IgD-negative memory B cell (primary cell): ENCODE measurements around the gene NAT16. TPM values are rescaled to one million over a fixed set of nuclear protein-coding genes. Genes with fewer than 3 reads are reported as not detected.

Experiments
- H3K27ac Mint-ChIP-seq, 3 donors: one replicate each; pipeline ENCODE4 v1.8.0; 2020 to 2022; ENCODE audit warnings: mild to moderate bottlenecking in 3 of 3, mixed read lengths in 3 of 3, moderate library complexity in 1 of 3
- H3K27me3 Mint-ChIP-seq: one replicate; pipeline ENCODE4 v1.8.0; 2021; ENCODE audit warnings: mixed read lengths
- H3K36me3 Mint-ChIP-seq: one replicate; pipeline ENCODE4 v1.8.0; 2020; ENCODE audit warnings: mild to moderate bottlenecking, mixed read lengths
- H3K4me1 Mint-ChIP-seq, 3 donors: one replicate each; pipeline ENCODE4 v1.8.0; 2020 to 2022; ENCODE audit warnings: mixed read lengths in 3 of 3, mild to moderate bottlenecking in 1 of 3
- H3K4me3 Mint-ChIP-seq, 4 donors: one replicate each; pipeline ENCODE4 v1.8.0; 2020 to 2022; ENCODE audit warnings: mild to moderate bottlenecking in 4 of 4, mixed read lengths in 4 of 4, moderate library complexity in 3 of 4
- H3K9me3 Mint-ChIP-seq, 3 donors: one replicate each; pipeline ENCODE4 v1.8.0; 2020 to 2021; ENCODE audit warnings: mixed read lengths in 3 of 3, mild to moderate bottlenecking in 1 of 3
- polyA plus RNA-seq: library from polyadenylated mRNA; unstranded; fragments of 300-500 nt; fragmentation: Illumina TruSeq; gene quantifications from one replicate; pipeline ENCODE4 v1.2.3, GENCODE V29; 2021

NAT16 gene
- polyA plus RNA-seq, 1 donor from 2014 or later = not detected

- Mint-ChIP-seq H3K4me3 (peak overlapping the region; percentile 60 to 91 (median 78)), H3K27ac (peak overlapping the region in 2 of 3 donors; percentile 32 to 76), H3K27me3 (peaks cover 36% of the 10 kb centered on the region), H3K4me1 (peaks cover 0 to 13% (median 9%) of the 10 kb centered on the region in 3 donors), H3K36me3 (no peaks in the 10 kb centered on the region), H3K9me3 (peaks cover 0 to 4% (median 0%) of the 10 kb centered on the region in 3 donors)
Observed at GRCh38 chr7:101162551-101163278, 17.4 kb downstream of the NAT16 start.

- peaks cover 28% of the 10 kb centered on the region for H3K27me3 Mint-ChIP-seq
Observed at GRCh38 chr7:101161692-101162471, 18.2 kb downstream of the NAT16 start.

GRCh38 chr7:101160910-101161309, 19.2 kb downstream of the NAT16 start:
- H3K9me3 Mint-ChIP-seq = peaks cover 0 to 4% (median 0%) of the 10 kb centered on the region in 3 donors
- H3K36me3 Mint-ChIP-seq = no peaks in the 10 kb centered on the region
- peaks cover 0 to 11% (median 7%) of the 10 kb centered on the region in 3 donors for H3K4me1 Mint-ChIP-seq
- peak overlapping the region in 1 of 3 donors; percentile 78 for H3K27ac Mint-ChIP-seq
- peaks cover 22% of the 10 kb centered on the region for H3K27me3 Mint-ChIP-seq
- peak overlapping the region; percentile 4 to 59 (median 25) for H3K4me3 Mint-ChIP-seq

More at GRCh38 chr7:101161692-101162471, 18.2 kb downstream of the NAT16 start:
- H3K4me3 Mint-ChIP-seq = peak overlapping the region; percentile 40 to 91 (median 78)
- H3K4me1 Mint-ChIP-seq = peaks cover 0 to 12% (median 9%) of the 10 kb centered on the region in 3 donors
- H3K27ac Mint-ChIP-seq = peak overlapping the region in 1 of 3 donors; percentile 78
- H3K36me3 Mint-ChIP-seq = no peaks in the 10 kb centered on the region
- H3K9me3 Mint-ChIP-seq = peaks cover 0 to 4% (median 0%) of the 10 kb centered on the region in 3 donors

- peaks cover 6 to 14% (median 7%) of the 10 kb centered on the region in 3 donors for H3K4me1 Mint-ChIP-seq
- peaks cover 0 to 2% (median 0%) of the 10 kb centered on the region in 3 donors for H3K9me3 Mint-ChIP-seq
- H3K27me3 Mint-ChIP-seq = peaks cover 13% of the 10 kb centered on the region
- no peak overlapping the region for H3K27ac Mint-ChIP-seq
- no peaks in the 10 kb centered on the region for H3K36me3 Mint-ChIP-seq
- peak overlapping the region in 1 of 4 donors; percentile 20 for H3K4me3 Mint-ChIP-seq
Observed at GRCh38 chr7:101159696-101160674, 20.1 kb downstream of the NAT16 start.

- peaks cover 2% of the 10 kb centered on the region for H3K27me3 Mint-ChIP-seq
- peak overlapping the region in 1 of 3 donors; percentile 77 for H3K27ac Mint-ChIP-seq
- H3K4me3 Mint-ChIP-seq = peak overlapping the region in 3 of 4 donors; percentile 14 to 85 (median 80)
- H3K4me1 Mint-ChIP-seq = peaks cover 6 to 12% (median 7%) of the 10 kb centered on the region in 3 donors
- H3K9me3 Mint-ChIP-seq = no peaks in the 10 kb centered on the region
- H3K36me3 Mint-ChIP-seq = no peaks in the 10 kb centered on the region
Observed at GRCh38 chr7:101156866-101157589, 23.1 kb downstream of the NAT16 start.

- no peak overlapping the region for H3K27ac Mint-ChIP-seq
- H3K27me3 Mint-ChIP-seq = no peaks in the 10 kb centered on the region
- no peaks in the 10 kb centered on the region for H3K9me3 Mint-ChIP-seq
- peak overlapping the region in 3 of 4 donors; percentile 21 to 80 (median 71) for H3K4me3 Mint-ChIP-seq
- H3K36me3 Mint-ChIP-seq = no peaks in the 10 kb centered on the region
- peaks cover 6 to 12% (median 7%) of the 10 kb centered on the region in 3 donors for H3K4me1 Mint-ChIP-seq
Observed at GRCh38 chr7:101156277-101156676, 23.8 kb downstream of the NAT16 start.

GRCh38 chr7:101155303-101155702, 24.8 kb downstream of the NAT16 start:
- H3K27me3 Mint-ChIP-seq = peaks cover 1% of the 10 kb centered on the region
- H3K27ac Mint-ChIP-seq = peak overlapping the region in 2 of 3 donors; percentile 39 to 91
- H3K36me3 Mint-ChIP-seq = no peaks in the 10 kb centered on the region
- peak overlapping the region; percentile 80 to 92 (median 84) for H3K4me3 Mint-ChIP-seq
- peaks cover 7 to 12% (median 8%) of the 10 kb centered on the region in 3 donors for H3K4me1 Mint-ChIP-seq
- H3K9me3 Mint-ChIP-seq = no peaks in the 10 kb centered on the region

GRCh38 chr7:101154693-101155102, 25.4 kb downstream of the NAT16 start:
- no peaks in the 10 kb centered on the region for H3K36me3 Mint-ChIP-seq
- H3K27ac Mint-ChIP-seq = peak overlapping the region in 1 of 3 donors; percentile 91
- peak overlapping the region; percentile 80 to 92 (median 86) for H3K4me3 Mint-ChIP-seq
- peaks cover 7 to 12% (median 8%) of the 10 kb centered on the region in 3 donors for H3K4me1 Mint-ChIP-seq
- H3K9me3 Mint-ChIP-seq = no peaks in the 10 kb centered on the region
- peaks cover 2% of the 10 kb centered on the region for H3K27me3 Mint-ChIP-seq

GRCh38 chr7:101153969-101154692, 26.0 kb downstream of the NAT16 start, which contains the start of gene AP1S1:
AP1S1 (plus strand) TSS chr7:101154476; CDS start chr7:101154515, 39 bp downstream.
- H3K27me3 Mint-ChIP-seq = peaks cover 4% of the 10 kb centered on the region
- no peaks in the 10 kb centered on the region for H3K9me3 Mint-ChIP-seq
- H3K4me3 Mint-ChIP-seq = peak within 1 kb of the TSS; percentile 80 to 92 (median 86)
- peaks cover 7 to 12% (median 8%) of the 10 kb centered on the region in 3 donors for H3K4me1 Mint-ChIP-seq
- H3K27ac Mint-ChIP-seq = peak within 1 kb of the TSS; percentile 73 to 96 (median 91)
- H3K36me3 Mint-ChIP-seq = no peaks in the 10 kb centered on the region

GRCh38 chr7:101151908-101152651, 28.0 kb downstream of the NAT16 start:
- H3K27ac Mint-ChIP-seq = peak overlapping the region in 1 of 3 donors; percentile 67
- H3K4me1 Mint-ChIP-seq = peaks cover 7 to 12% (median 8%) of the 10 kb centered on the region in 3 donors

GRCh38 chr7:101140746-101141382, 39.2 kb downstream of the NAT16 start:
- peaks cover 0 to 4% (median 3%) of the 10 kb centered on the region in 3 donors for H3K4me1 Mint-ChIP-seq
- no peaks in the 10 kb centered on the region for H3K9me3 Mint-ChIP-seq
- H3K4me3 Mint-ChIP-seq = no peak overlapping the region
- no peaks in the 10 kb centered on the region for H3K36me3 Mint-ChIP-seq
- H3K27me3 Mint-ChIP-seq = peaks cover 14% of the 10 kb centered on the region
- H3K27ac Mint-ChIP-seq = no peak overlapping the region

More at GRCh38 chr7:101151908-101152651, 28.0 kb downstream of the NAT16 start:
- H3K9me3 Mint-ChIP-seq = no peaks in the 10 kb centered on the region
- H3K36me3 Mint-ChIP-seq = peaks cover 2% of the 10 kb centered on the region
- H3K27me3 Mint-ChIP-seq = peaks cover 9% of the 10 kb centered on the region
- peak overlapping the region in 1 of 4 donors; percentile 77 for H3K4me3 Mint-ChIP-seq

- Mint-ChIP-seq H3K36me3 (no peaks in the 10 kb centered on the region), H3K27me3 (peaks cover 17% of the 10 kb centered on the region), H3K4me1 (peaks cover 0 to 4% (median 3%) of the 10 kb centered on the region in 3 donors), H3K27ac (no peak overlapping the region), H3K4me3 (no peak overlapping the region), H3K9me3 (no peaks in the 10 kb centered on the region)
Observed at GRCh38 chr7:101140339-101140699, 39.8 kb downstream of the NAT16 start.
